SU-DHL-6 (cell line): Measurements from ENCODE around the gene LCN10.

Experiments
- CTCF ChIP-seq: fragments of 200-600 bp; sonication (generic); IDR thresholded peaks from one replicate; pipeline ENCODE4 v1.5.1; 2017; ENCODE audit warnings: antibody characterized with exemption, mild to moderate bottlenecking, low read length, moderate library complexity; ENCODE audit not compliant: insufficient read depth, poor library complexity, severe bottlenecking
- EZH2phosphoT487 ChIP-seq: fragments of 200-600 bp; sonication (generic), shearing (Covaris generic); conservative IDR thresholded peaks from 2 replicates; pipeline ENCODE4 v1.6.1; 2018; ENCODE audit warnings: mild to moderate bottlenecking, antibody characterized with exemption, low read length, moderate library complexity, mixed read lengths

- TF ChIP-seq CTCF (no peak), EZH2phosphoT487 (no peak)
Observed at GRCh38 chr9:136729144-136729543, 13.6 kb downstream of the LCN10 start.
